ENCODE measurements around the gene HDGFL3.

HDGFL3 gene

DNA sequence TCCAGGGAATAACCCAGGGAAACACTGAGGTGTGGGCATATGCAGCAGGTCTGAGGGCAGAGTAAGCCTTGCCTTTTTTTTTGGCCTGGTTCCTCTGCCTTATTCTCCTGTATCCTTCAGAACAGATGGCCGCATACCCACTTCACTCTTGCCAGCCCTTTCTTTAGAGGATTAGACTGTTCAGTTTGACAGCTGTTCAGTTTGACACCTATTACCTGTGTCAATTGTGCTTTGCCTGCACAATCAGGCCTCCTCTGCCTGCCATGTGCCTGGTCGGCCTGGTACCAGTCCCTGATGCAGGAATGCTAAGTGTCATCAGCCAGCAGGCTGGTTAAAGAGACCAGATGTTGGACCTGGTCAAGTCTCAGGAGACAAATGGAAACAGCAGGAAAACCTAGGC, 77.8 kb downstream of the HDGFL3 start:
- DNase-seq (ENCODE audit: low read depth, low spot score): no peak

- no peak for DNase-seq (ENCODE audit: low read depth, low spot score)
Observed at GRCh38 chr15:83127547-83128150, 80.0 kb downstream of the HDGFL3 start.

- DNase-seq (ENCODE audit: low read depth, low spot score): no peak
Observed at GRCh38 chr15:83123529-83123928, 84.1 kb downstream of the HDGFL3 start.

DNA sequence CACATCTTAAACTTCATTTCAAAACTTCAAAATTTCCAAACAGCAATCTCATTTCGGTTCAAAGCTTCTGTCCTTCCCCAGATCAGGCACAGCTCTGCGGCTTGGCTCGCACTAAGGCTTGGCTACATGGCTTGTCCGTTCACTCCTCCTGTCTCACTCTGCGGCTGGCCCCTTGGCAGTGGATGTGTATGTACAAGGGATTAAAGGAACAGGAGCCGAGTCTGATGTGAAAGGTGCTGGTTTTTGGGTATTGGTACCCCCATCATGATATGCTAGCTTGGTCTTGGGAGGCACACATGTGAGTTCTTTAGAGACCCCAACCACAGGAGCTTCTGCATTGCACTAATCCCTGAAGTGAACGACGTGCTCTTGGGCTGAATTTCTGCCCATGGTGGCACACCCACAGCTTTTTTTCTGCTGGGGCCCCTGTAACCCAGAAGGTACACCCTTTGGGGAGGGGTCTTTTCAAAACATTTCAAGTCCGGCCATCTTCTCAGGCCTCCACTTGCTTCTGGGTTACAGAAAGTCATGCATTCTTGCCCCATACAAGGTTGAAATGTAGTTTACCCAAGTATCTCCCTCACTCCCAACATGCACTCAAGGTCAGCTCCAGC, 87.5 kb downstream of the HDGFL3 start:
- DNase-seq (ENCODE audit: low read depth, low spot score): no peak

DNA sequence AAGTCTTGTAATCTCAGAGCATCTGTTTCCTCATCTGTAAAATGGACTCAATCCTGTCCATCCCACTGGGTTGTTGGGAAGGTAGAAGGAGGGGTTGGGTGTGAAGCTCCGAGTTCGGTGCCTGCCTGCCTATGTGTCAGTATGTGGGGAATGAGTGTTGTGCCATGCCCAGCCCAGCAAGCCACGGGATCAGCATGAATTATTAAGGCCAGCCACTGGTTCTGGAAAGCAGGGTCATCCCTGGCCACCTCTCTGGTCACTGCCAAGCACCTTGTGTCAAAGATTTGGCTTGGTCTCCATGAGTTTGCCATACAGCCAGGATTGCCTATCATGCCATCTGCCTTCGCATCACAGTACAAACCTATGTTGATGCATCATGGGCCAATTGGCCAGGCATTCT, 88.7 kb downstream of the HDGFL3 start:
- no peak for DNase-seq (ENCODE audit: low read depth, low spot score)

DNA sequence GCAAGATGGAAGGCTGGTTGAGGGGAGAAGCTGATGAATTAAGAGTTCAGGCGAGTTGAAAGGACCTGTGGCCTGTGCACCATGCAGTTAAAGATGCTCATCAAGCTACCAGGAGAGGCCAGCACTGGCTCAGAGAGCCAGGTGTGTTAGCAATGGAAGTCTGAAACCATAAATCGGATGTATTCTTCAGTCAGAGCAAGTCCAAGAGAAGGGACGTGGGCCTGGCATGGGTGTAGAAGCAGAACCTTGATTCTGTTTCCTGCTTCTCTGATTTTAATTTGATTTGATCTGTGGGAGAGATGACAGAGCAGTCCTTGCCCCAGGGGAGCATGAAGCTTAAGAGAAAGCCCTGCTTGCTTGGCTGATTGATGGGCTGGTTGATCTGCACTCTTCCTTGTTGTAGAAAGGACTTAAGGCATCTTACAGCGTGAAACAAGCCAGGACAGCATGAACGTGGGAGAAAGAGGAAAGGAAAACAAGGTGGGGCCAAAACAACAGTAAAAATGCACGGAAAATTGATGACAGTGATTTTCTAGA, 89.3 kb downstream of the HDGFL3 start:
- no peak for DNase-seq (ENCODE audit: low read depth, low spot score)

DNA sequence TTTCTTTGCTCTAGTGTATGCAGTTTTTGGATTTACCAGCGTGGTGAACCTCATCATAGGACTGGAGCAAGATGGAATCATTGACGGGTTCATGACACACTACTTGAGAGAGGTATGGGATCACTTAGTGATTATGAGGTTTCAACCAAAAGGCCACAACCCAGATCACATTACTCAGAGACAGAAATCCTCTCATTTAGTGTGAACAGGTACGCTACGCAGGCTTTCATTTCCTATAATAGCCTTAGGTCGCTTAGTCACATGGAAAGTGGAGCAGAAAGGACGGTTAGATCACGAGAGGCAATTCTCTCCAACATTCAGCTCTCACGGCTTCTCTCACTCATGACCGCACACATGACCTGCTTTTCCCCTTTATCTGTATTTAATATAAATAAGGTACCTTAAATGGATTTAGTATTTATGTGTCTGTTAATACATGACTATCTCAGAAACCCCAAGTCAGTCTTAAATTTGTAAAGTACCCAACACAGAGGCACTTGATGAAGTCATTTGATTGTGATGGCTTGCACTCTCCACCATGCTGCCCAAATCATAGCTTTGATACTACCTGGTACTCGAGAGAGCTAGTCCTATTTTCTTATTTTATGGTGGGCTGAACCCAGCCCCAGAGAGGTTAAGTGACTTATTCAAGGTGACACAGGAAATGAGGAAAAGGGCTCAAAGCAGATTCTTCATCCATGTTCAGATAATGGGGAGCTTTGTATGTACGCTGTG, 91.6 kb downstream of the HDGFL3 start:
- DNase-seq (ENCODE audit: low read depth, low spot score): no peak

DNA sequence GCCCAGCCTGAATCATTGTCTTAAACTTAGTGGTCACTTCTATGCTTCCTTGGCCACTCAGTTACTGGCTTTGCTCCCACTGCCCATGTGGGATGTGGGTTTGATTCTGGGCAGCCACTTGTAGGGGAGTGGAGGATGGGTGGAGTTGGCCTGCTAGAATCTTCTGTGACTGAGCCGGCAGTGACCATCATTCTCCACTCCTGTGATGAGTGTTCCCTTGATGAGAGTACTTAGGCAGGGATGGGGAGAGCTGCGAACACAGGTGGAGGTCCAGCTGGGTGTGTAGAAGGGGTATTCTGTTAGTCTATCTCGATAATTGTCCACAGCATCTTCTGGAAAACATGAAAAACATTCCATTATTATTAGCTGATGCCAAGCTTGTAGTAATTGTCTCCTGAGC, 92.2 kb downstream of the HDGFL3 start:
- no peak for DNase-seq (ENCODE audit: low read depth, low spot score)

GRCh38 chr15:83114856-83115255, 92.8 kb downstream of the HDGFL3 start:
- no peak for DNase-seq (ENCODE audit: low read depth, low spot score)

- DNase-seq (ENCODE audit: low read depth, low spot score): no peak
Observed at GRCh38 chr15:83113881-83114674, 93.5 kb downstream of the HDGFL3 start.

GRCh38 chr15:83112956-83113299, 94.7 kb downstream of the HDGFL3 start:
- no peak for DNase-seq (ENCODE audit: low read depth, low spot score)

GRCh38 chr15:83112233-83112955, 95.2 kb downstream of the HDGFL3 start:
- DNase-seq (ENCODE audit: low read depth, low spot score): no peak

DNA sequence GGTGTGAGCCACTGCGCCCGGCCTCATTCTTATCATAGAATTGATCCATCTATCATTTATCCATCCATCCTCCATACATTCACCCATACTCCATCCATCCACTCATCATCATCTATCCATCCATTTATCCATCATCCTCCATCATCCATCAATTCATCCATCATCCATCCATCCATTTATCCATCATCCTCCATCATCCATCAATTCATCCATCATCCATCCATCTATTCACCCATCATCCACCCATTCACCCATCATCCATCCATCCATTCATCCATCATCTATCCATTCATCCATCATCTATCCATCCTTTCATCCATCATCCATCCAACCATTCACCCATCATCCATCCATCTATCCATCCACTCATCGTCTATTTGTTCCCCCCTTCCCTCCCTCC, 96.5 kb downstream of the HDGFL3 start:
- no peak for DNase-seq (ENCODE audit: low read depth, low spot score)

DNA sequence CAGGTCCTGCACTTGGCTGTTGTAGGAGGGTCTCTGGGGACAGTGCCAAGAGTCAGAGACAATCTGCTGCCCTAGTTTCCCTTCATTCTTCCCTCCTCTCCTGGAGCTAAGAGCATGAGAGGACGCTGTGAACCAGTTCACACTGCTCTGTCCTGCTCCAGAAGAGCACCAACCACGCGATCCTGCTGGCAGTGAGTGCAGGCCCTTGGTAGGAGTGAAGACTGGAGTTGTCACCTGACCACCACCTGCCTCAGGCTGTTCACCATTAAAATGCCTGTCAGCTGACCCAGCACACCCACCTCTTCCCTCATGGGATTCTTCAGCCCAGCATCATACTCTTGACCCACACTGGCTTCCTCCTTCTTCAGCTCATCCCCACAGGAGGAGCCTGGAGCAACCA, 97.2 kb downstream of the HDGFL3 start:
- no peak for DNase-seq (ENCODE audit: low read depth, low spot score)

GRCh38 chr15:83109532-83109931, 98.1 kb downstream of the HDGFL3 start:
- no peak for DNase-seq (ENCODE audit: low read depth, low spot score)

- DNase-seq (ENCODE audit: low read depth, low spot score): no peak
Observed at GRCh38 chr15:83108266-83109219, 99.1 kb downstream of the HDGFL3 start.

GRCh38 chr15:83107841-83108181, 99.8 kb downstream of the HDGFL3 start:
- no peak for DNase-seq (ENCODE audit: low read depth, low spot score)

GRCh38 chr15:83106994-83107840, 100.4 kb downstream of the HDGFL3 start, which contains the start of gene TM6SF1:
TSS of gene TM6SF1 (plus strand) at chr15:83107645. CDS start at chr15:83107681, 36 bp downstream.
- DNase-seq (ENCODE audit: low read depth, low spot score): no peak

DNA sequence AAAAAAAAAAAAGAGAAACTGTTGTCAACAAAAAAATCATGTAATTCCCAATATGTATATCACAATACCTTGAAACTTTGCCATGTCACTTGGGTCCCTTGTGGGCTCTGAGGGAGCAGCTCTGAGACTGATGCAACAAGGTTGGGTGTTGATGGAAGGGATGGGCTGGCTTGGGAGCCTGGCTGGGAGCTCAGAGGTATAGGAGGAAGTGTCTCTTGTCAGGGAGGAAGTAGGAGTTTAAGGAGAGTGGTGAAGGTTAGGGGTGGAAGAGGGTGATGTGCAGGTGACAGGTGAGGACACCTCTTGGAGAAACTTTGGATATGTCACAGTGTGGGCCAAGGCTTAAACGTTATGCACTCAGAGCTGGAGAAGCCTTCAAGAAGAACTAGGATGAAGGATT, 102.2 kb downstream of the HDGFL3 start:
- no peak for DNase-seq (ENCODE audit: low read depth, low spot score)

Measured in brain pericyte (primary cell).